OCI-LY7 (cell line): ENCODE measurements around the gene PLAAT5.

ENCODE experiments used
- EZH2phosphoT487 ChIP-seq: fragments of 200-600 bp; sonication (generic); IDR thresholded peaks from 2 replicates; pipeline ENCODE4 v1.6.1; 2018; ENCODE audit warnings: low read depth, borderline replicate concordance, mild to moderate bottlenecking, mixed run types, antibody characterized with exemption, low read length, moderate library complexity, mixed read lengths
- TF ChIP-seq, protein P1 (sequence below): fragments of 200-600 bp; sonication (generic); conservative IDR thresholded peaks from 2 replicates; pipeline ENCODE4 v1.5.1; 2014; ENCODE audit warnings: mild to moderate bottlenecking, antibody characterized with exemption, low read length, moderate library complexity, mixed read lengths

DNA sequence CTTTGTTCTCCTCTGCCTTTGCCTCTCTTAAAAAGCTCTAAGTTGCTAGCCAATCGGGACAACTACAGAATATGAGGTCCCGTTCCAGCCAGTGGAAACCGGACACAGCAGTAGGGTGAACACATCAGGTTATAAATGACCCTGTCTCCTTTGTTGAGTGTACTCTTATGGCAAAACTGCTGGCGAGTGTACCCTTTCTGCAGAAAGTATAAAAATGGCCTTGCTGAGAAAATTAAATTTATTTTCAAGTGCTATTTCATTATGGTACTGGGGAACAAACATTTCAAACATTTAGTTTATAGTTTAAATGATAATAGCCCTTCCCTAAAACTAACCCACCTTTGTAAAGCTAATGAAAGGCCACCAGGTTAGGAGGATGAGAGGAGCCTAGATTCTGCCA lies 8.9 kb upstream of the PLAAT5 start:
- TF ChIP-seq, protein P1, sequence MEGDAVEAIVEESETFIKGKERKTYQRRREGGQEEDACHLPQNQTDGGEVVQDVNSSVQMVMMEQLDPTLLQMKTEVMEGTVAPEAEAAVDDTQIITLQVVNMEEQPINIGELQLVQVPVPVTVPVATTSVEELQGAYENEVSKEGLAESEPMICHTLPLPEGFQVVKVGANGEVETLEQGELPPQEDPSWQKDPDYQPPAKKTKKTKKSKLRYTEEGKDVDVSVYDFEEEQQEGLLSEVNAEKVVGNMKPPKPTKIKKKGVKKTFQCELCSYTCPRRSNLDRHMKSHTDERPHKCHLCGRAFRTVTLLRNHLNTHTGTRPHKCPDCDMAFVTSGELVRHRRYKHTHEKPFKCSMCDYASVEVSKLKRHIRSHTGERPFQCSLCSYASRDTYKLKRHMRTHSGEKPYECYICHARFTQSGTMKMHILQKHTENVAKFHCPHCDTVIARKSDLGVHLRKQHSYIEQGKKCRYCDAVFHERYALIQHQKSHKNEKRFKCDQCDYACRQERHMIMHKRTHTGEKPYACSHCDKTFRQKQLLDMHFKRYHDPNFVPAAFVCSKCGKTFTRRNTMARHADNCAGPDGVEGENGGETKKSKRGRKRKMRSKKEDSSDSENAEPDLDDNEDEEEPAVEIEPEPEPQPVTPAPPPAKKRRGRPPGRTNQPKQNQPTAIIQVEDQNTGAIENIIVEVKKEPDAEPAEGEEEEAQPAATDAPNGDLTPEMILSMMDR, result no peak
- TF ChIP-seq EZH2phosphoT487, result no peak
